ENCODE measurements around the gene SFT2D1.

Gene SFT2D1

GRCh38 chr6:166307082-166308032 is 35.0 kb downstream of the SFT2D1 start:
- no peak for DNase-seq (ENCODE audit: low read depth, low spot score)

- DNase-seq (ENCODE audit: low read depth, low spot score): no peak
These were observed 35.8 kb downstream of the SFT2D1 start for GRCh38 chr6:166306378-166307081.

GRCh38 chr6:166305562-166306117 is 36.7 kb downstream of the SFT2D1 start:
- DNase-seq (ENCODE audit: low read depth, low spot score): no peak

- no peak for DNase-seq (ENCODE audit: low read depth, low spot score)
These were observed 38.2 kb downstream of the SFT2D1 start for GRCh38 chr6:166304106-166304505.

- no peak for DNase-seq (ENCODE audit: low read depth, low spot score)
These were observed 40.5 kb downstream of the SFT2D1 start for GRCh38 chr6:166301611-166302529.

- DNase-seq (ENCODE audit: low read depth, low spot score): no peak
These were observed 41.9 kb downstream of the SFT2D1 start for GRCh38 chr6:166300357-166300987.

- DNase-seq (ENCODE audit: low read depth, low spot score): no peak
These were observed 44.7 kb downstream of the SFT2D1 start for GRCh38 chr6:166297606-166298005.

GRCh38 chr6:166296035-166296883 is 46.1 kb downstream of the SFT2D1 start:
- DNase-seq (ENCODE audit: low read depth, low spot score): no peak

GRCh38 chr6:166293731-166294584 is 48.4 kb downstream of the SFT2D1 start:
- no peak for DNase-seq (ENCODE audit: low read depth, low spot score)

GRCh38 chr6:166289207-166290060 is 52.9 kb downstream of the SFT2D1 start:
- DNase-seq (ENCODE audit: low read depth, low spot score): no peak

GRCh38 chr6:166286839-166287271 is 55.5 kb downstream of the SFT2D1 start:
- no peak for DNase-seq (ENCODE audit: low read depth, low spot score)

- DNase-seq (ENCODE audit: low read depth, low spot score): no peak
These were observed 57.1 kb downstream of the SFT2D1 start for GRCh38 chr6:166285233-166285632.

GRCh38 chr6:166284640-166285039 is 57.7 kb downstream of the SFT2D1 start:
- DNase-seq (ENCODE audit: low read depth, low spot score): no peak

- no peak for DNase-seq (ENCODE audit: low read depth, low spot score)
These were observed 59.8 kb downstream of the SFT2D1 start for GRCh38 chr6:166282394-166283032.

GRCh38 chr6:166281104-166281503 is 61.2 kb downstream of the SFT2D1 start:
- no peak for DNase-seq (ENCODE audit: low read depth, low spot score)

GRCh38 chr6:166279393-166279679 is 63.0 kb downstream of the SFT2D1 start:
- DNase-seq (ENCODE audit: low read depth, low spot score): no peak

- DNase-seq (ENCODE audit: low read depth, low spot score): no peak
These were observed 63.6 kb downstream of the SFT2D1 start for GRCh38 chr6:166278579-166279392.

Measured in activated CD4-positive, CD25-positive, alpha-beta regulatory T cell treated with anti-CD3 and anti-CD28 coated beads, Interleukin-2, amount 50 U/mL, for 16 hours (primary cell).